T-helper 22 cell (primary cell): ENCODE data around the gene CENPM.

Experiments used
- DNase-seq: peaks from one replicate; pipeline ENCODE4 v3.0.0-alpha.2; 2020; ENCODE audit warnings: low read depth

The CENPM gene

DNA sequence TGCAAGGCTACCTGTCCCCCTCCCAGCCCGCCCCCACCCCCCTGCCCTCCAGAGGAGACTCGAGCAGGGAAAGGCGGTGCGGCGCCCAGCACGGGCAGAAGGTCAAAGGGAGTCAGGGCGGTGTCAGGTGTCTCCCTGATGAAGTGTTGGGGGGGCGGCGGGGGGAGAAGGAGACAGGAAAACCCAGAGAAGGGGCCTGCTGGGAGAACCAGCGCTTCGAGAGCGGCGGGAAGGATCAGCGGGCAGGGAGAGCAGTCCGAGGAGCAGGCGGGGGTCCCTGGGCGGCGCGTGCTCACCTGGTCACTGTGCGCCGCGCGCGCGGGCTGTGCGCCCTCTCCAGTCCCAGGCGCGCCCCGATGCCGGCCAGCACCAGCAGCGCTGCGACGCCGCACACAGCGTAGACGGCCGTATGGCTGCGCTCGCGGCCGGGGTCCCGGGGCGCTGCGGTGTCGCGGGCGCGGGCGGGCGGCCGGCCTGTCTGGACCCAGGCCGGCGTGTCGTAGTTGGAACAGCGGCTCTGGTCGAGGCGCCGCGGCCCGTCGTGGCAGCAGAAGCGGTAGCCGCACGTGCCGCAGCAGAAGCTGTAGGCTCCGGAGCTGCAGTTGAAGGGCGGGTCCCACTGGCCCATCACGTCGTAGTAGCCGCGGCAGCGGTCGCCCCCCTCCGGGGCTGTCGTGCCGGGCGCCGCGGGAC lies 33.0 kb downstream of the CENPM start:
- no peak for DNase-seq

DNA sequence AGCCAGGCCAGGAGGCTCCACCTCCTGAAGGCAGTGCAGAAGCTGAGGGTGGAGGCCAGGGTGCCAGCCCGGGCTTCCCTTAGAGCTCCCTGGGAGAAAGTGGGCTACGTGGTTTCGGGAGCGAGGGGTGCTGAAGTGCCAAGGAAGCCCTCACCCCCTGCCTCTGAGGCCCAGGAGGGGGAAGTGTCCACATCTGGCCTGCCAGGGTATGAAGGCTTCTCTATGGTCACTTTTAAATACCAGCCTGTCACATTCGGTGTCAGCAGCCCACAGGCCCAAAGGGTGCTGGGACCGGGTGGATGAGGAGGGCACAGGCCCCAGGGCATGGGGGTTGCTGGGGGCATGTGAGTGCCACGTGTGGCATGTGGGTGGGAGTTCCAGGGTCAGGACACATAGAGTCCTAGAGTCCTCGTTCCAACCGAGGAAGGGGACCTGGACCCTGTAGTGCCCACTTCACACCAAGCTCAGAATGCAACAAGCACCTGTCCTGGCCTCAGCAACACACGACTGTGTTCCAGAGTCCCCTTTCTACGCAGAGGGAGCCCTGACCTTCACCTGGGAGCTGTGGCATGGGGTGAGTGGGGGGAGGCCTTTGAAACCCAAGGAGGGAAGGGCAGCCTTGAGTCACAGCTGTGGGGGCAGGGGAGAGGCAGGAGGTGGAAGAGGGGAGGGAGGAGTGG lies 33.8 kb downstream of the CENPM start:
- DNase-seq: no peak

DNA sequence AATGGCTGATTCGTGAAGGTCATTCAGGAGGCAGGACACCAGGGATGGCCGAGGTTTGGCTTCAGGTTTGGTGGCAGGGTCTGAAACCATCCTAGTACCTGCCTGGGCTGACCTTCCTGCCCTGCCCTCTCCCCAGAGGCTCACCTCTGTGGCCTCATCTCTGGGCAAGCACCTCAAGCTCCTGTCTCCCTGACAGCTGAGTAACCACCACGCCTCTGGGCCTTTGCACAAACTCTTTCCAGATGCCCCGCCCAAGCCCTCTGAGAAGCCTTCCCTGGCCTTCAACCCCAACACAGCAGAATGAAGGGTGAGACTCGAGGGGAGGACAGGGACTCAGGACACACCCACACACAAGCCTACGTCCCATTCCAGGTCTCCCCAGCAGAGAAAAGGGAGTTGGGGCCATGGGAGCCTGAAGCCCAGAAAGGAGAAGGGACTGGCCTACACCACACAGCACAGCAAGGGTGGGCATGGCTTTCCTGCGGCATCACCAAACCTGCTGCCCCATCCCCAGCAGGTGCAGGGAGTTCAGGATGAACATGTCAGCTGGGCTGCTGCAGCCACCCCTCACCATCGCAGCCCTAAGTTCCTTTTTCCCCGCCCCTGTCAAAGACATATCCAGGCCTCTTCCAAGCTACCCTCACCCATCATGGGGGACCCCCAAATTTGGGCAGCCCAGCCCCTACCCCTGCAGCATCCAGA lies 34.5 kb downstream of the CENPM start:
- DNase-seq: no peak

DNA sequence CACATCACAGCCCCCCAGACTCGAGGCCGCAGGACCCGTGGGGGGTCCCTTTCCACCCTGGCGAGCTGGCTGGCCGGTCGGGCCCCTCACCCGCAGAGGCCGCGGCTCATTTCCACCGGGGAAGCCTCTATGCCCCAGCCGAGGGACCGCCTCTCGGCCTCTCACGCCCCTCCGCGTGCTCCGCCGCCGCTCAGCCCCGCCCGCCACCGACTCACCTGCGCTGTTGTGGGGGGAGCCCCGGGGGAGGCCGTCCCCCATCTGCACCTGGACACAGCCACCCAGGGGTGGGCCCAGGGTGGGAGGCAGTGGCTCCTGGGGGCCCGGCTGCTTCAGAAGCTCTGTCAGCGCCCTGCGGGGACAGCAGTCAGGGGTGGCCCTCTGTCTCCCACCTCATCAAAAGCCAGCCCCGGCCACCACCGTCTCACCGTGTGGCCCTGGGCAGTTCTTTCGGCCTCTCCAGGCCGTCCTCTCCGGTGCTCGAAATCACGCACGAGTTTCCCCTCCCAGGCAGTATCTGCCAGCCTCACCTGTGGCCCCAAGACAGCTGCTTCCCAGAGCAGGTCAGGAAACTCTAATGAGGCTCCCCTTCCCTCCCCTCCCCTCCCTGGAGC lies 35.8 kb downstream of the CENPM start:
- DNase-seq: no peak

DNA sequence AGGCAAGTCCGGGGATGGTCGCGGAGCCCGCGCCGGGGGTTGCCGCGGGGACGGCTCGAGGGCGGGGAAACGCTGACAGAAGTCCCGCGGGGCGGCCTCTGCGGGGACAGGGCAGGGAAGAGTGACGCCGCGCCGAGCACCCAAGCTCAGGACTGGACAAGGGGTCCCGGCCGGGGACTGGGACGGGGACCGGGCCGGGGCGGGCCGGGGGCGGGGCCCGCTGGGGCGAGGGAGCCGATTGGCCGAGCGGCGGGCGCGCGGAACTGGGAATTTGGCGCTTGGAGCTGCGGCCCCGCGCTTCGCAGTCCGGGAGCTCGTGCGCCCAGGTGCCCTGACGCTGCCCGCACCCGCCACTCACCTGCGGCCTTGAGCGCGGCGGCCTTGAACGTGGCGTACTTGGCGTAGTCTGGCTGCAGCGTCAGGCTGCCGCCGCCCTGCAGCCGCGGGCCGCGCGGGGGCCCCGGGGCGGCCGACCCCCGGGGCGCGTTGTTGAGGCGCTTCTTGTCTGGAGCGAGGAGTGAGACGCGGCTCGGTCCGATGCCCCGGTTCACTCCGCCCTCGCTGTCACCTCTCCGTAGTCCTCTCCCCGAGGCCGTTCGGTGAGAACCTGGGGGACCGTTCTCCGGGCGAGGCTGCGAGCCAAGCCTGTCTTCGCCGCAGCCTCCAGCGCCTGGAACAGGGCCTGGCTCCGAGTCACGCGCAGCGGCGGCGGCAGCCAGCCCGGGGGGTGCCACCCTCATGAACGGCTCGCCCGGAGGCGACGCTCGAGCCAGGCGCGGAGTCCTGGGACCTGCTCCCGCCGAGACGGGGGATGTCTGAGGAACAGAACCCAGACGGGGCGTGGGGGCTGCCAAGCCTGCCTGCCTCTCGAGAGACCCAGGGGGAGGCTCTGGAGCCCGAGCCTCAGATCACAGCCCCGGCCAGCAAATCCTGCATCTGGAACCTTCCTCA lies 36.6 kb downstream of the CENPM start:
- no peak for DNase-seq

DNA sequence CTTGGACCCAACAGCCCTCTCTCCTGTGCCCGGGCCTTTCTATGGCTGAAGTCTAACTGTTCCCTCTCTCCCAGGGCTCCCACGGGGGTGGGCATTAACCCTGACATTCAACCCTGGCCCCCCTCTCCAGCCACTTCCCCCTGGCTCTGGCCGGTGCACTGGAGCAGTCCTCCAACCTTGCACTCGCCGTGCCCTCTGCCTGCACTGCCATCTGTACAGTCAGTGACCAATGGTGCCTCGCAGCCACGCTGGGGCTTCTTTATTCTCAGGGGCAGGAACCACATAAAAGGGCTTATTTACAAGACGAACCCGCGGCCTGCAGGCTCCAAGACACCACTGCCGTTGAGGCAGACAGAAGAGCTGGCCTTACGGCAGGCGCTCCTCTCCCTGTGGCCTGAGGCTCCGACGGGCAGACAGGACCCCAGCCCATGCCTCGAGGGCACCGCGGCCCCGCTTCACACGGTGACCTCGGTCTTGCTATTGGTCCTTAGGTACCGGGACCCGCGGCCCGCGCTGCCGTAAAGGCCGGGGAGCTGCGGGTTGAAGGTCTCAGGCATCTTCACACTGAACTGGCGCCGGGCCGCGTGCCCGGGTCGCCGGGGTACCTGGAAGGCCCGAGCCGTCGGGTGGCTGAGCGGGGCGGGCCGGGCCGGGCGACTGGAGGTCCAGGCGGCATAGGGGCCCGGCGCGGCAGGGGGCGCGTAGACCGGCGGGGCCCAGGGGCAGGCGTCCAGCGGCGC lies 37.5 kb downstream of the CENPM start:
- DNase-seq: no peak

DNA sequence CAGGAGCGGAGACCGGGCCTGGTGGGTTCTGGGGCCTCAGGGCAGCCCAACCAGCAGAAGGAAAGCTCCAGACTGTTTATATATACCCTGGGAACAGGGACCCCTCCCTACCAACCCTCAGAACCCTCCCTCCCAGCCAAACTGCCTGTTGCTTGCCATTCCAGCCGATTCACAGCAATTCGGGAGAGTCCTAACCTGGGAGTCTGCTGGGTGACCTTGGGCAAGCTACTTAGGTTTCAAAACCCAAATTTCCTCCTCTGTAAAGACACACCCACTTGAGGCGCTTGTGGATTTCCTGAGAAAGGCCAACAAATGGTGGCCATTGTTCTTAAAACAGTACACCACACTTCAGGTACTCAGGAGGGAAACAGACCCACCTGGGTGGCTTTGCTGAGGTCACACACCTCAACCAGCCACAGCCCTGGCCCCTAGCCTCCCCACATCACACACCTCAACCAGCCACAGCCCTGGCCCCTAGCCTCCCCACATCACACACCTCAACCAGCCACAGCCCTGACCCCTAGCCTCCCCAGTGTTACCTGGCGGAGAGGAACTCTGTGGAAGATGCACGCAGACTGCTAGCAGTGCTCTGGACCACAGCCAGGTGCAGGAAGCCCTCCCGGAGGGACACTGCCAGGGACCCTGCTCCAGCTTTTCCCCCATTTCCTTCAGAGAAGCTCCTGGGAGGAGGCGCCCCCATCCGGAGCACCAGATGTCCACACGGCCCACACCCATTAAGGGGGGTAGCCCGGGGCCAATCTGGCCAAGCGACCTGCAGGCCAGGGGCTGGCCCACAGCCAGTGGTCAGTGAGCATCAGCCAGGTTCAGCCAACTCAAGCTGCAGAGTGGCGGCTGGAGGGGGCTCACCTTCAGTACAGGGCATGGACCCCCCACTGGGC lies 38.3 kb downstream of the CENPM start:
- DNase-seq: no peak

DNA sequence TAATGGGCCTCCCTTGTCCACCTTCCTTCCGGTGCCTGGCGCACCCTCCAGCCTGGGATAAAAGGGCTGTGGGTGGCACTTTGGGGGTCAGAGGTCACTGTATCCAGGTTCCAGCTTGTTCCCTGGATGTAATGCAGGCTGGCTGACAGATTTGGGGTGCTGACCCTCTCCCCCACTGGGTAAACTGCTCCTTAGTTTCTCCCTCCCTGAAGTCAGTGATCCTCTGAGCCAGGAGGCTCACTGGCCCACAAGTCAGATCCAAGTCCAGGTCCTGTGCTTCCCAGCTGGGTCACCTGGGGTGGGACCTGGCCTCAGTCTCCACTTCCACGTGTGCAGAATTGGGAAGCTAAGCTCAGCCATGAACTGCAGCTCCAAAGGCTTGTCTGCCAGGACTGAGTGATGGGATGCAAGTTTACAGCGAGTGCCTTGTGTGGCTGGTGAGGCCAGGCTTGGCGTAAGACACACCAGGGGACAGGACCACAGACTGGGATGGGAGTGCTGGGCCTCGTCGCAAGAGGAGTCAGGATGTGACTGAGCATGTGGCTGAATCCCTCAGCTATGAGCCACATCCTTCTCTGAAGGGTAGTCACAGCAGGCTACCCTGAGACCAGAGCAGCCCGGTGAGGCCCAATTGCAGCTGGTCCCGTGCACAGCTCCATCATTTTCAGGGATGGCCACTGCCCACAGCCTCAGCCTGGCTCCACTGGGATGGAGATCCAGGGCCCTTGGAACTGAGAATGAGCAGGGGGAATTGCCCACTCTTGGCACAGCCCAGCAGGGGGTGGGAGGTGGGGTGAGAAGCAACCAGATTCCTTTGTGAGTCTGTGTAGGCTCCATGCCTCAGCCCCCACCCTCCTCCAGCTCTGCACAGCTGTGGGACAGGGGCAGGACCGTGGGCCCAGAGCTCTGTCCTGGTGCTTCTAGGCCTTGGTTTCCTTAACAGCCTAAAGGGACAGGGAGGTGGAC lies 39.2 kb downstream of the CENPM start:
- no peak for DNase-seq

DNA sequence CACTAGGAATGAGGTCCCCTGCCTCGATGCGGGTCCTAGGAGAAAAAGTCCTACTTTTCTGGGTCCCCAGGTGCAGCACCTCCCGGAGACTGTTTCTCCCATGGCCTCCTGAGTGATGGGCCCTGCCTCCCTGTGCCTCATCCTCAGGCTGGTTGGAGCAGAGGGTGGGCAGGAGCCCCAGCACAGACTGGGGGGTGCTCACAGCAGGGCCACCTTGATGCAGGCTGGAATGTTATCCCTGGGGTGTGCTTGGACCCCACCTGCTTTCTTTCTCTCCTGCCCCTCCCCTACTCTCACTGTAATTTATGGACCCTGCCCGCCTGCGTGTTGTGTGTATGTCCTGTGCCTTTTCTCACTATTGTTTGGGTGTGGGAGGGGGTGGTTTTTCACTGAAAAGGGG lies 40.1 kb downstream of the CENPM start:
- no peak for DNase-seq

DNA sequence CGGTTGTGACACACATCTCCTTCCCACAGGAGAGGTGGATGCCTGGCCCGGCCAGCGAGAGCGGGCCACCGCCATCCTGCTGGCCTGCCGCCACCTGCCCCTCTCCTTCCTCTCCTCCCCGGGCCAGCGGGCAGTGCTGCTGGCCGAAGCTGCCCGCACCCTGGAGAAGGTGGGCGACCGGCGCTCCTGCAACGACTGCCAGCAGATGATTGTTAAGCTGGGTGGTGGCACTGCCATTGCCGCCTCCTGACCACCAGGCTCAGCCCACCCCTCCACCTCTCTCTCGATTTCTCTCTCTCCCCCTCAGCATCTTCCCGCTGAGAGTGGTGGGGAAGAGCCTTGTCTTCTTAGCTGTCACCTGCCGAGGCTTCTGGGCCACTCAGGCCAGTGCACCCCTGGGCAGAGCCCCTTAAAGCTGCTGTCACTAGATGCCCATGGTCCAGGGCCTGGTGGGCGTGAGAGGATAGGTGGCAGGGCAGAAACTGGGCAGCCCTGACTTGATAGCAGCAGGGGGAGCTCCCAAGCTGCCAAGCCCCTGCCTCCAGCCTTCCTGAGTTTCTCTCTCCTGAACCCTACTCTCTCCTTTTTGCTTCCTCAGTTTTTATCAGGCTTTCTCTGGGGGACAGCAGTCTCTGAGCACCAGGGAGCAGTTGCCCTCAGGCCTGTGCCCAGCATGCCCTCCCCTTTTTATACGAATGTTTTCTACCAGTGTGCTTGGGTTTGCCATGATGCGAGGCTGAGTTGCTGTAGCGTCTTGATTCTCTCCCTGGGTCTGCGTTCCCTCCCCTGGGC lies 41.3 kb downstream of the CENPM start:
- DNase-seq: no peak

DNA sequence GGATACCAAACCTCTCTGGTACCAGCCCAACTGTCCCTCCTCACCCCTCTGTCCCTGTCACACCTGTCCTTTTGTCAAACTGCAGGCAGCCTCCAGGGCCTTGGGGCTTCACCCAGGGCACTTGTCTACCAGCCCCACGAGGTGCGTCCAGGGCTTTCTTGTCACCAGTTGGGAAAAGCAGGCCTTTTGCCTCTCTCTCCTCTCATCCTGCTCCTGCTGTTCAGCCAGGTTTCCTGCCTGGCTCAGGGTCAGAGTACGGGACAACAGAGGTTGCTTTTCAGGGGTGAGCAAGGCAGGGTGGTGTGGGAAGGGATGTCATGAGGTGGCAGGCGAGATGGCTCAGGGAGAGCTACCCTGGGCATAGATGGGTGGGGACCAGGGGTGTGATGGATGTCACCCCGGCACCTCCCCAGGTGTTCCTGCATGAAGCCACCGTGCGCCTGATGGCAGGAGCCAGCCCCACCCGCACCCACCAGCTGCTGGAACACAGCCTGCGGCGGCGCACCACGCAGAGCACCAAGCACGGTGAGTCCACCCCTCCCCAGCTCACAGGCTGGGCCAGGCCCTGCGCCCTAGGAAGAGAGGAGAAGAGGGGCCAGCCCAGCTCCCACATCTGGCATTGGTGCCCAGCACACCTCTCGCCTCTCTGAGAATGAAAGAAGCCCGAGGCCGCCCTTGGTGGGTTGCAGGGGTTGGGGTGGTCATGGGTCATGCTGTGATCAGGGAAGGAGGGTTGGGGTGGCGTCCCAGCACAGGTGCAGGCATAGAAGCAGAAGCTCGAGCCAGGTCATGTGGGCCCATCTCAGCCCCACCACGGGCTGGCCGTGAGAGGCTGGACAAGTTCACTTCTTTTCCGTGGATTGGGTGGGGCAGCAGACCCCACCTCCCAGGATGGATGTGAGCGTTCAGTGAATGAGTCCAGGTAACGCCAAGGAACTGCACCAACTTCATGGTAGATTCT lies 42.2 kb downstream of the CENPM start:
- no peak for DNase-seq

DNA sequence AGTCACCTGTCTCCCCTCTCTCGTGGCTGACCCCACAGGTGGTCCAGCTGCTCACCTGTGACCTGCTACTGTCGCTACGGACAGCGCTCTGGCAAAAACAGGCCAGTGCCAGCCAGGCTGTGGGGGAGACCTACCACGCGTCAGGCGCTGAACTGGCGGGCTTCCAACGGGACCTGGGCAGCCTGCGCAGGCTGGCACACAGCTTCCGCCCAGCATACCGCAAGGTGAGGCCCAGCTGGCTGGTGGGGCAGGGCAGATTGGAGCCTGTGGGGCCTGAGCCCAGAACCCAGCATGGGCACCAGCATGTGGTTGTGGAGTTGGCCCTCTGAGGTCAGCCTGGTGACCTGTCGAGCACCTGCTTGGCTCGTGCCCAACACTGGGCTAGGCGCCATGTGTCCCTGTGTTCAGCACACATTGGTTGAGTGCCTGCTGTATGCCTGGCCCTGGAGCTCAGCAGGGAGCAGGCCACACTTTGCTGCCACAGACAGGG lies 44.0 kb downstream of the CENPM start:
- no peak for DNase-seq

DNA sequence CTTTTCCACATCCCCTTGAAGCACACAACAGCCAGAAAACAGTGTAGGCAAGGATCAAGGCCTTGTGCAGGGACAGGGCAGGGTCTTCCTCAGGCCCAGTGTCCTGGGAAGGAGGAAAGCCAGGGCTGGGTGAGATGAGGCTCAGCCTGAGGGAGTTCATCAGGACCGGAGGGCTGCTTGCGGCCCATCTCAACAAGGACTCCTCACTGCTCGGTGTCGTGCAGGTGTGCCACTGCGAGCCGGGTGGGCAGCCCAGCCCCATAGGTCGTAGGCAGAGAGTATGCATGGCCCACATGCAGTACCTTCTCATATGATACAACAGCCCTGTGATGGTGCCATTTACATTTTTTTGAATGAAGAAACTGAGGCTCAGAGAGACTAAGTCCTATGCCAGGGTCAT lies 44.9 kb downstream of the CENPM start:
- no peak for DNase-seq

DNA sequence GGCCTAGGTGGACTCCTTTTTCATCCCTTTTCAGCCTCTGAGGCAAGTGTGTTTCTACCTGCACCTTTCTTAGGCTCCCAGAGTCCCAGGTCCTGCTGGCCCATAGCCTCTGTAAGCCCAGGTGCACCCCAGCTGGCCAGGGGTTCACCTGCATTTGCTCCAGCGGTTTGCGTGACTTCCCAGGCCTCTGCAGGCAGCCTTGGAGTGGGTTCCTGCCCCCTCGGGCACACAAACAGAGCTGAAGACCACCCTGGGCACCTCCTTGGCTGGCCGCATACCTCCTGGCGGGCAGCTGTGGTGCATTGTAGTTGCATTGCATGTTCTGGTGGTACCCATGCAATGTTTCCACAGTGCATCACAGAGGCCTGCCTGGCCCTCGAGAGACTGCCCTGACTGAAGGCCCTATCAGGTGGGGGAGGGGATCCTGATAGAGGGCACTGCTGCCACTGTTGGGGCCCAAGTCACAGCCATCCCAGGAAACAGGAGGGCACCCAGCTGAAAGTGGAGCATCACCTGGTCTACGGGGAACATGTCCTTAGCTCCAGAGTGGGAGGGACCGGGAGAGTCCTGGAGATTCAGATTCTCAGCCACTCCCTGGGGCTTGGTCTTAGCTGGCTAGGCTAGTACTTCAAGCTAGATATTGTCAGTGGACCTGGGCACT lies 46.2 kb downstream of the CENPM start:
- DNase-seq: no peak

DNA sequence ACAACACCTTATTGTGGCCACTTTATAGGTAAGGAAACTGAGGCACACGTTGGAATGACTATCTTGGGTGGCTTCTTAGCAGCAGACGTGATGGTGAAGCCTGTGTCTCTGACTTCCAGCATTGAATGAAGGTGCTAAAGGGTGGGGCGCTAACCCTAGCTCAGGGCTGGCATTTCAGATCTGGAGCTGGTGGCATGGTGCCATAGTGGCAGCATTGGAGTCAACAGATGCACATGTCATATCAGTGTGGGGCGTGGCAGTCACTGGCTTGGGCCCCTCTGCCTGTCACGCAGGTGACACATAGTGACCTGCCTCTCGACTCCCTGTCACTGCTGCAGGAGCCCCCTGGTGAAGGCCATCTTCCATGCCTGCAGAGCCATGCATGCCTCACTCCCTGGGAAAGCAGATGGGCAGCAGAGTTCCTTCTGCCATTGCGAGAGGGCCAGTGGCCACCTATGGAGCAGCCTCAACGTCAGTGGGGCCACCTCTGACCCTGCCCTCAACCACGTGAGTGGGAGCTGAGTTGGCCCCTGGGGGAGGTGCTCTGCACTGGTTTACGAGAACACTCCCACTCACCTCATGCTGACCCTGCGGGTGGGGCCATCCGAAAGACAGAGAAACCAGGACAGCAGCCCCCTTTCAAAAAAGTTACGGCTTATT lies 46.8 kb downstream of the CENPM start:
- no peak for DNase-seq

DNA sequence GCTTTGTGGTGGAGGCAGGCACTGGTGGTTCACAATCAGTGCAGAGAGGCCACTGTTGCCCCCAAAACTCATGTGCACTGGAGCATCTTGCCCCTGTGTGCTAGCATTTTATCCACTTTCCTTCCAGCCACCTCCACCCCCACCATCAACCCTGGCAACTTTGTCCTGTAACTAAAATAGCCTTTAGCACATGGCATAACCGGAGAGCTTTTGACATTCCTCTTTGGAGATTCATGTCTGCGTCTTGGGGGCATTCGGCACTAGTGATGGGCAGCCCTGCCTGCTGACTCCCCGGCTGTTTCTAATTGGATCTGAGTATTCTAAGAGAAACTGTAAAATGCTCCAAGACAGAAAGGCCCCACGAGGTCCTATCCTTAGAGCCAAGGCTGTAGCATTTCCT lies 47.8 kb downstream of the CENPM start:
- no peak for DNase-seq
